PC-3 (cell line): ENCODE data around the gene MYO5B. TPM values are rescaled to one million over a fixed set of nuclear protein-coding genes. Genes with fewer than 3 reads are reported as not detected.

Experiments used
- ATAC-seq: fragments of 200-7000 bp; cut with Tn5 transposase; 2 replicates; pipeline ENCODE4 v1.9.1; 2020; ENCODE audit warnings: mild to moderate bottlenecking, moderate library complexity
- BruUV-seq: library from RNA; stranded (reverse); fragments of 400-500 nt; replicated peaks from 2 replicates; lab custom pipeline; 2021; lab: Mats Ljungman, UMichigan
- CTCF ChIA-PET: fragments of 300-600 bp; sonication (Branson Sonifier 250); formaldehyde crosslinking; loops from one replicate; lab custom pipeline; 2022; ENCODE audit warnings: antibody characterized with exemption; lab: Charles Lee
- POLR2A ChIA-PET: fragments of 300-600 bp; sonication (Branson Sonifier 250); formaldehyde crosslinking; loops from one replicate; lab custom pipeline; 2022; ENCODE audit warnings: antibody characterized with exemption; ENCODE audit not compliant: unreplicated experiment; lab: Charles Lee
- DNase-seq: peaks from one replicate; pipeline ENCODE4 v3.0.0-alpha.2; 2015
- H2AFZ ChIP-seq: fragments of 300-600 bp; sonication (generic); 2 replicates; pipeline ENCODE4 v1.6.0; 2016; ENCODE audit warnings: antibody characterized with exemption, low read length
- H3F3A ChIP-seq: fragments of 300-600 bp; sonication (generic); one replicate; pipeline ENCODE4 v1.6.0; 2017; ENCODE audit warnings: antibody characterized with exemption, low read length, control low read depth, mild to moderate bottlenecking; ENCODE audit not compliant: unreplicated experiment
- H3K27ac ChIP-seq: fragments of 300-600 bp; sonication (generic); 2 replicates; pipeline ENCODE4 v1.5.1; 2016; ENCODE audit warnings: mild to moderate bottlenecking, low read length
- H3K27me3 ChIP-seq: fragments of 300-600 bp; sonication (generic); 2 replicates; pipeline ENCODE4 v1.6.1; 2016; ENCODE audit warnings: low read length, mixed read lengths
- H3K36me3 ChIP-seq: fragments of 300-600 bp; sonication (generic); 2 replicates; pipeline ENCODE4 v1.6.1; 2016; ENCODE audit warnings: low read depth, mixed run types, low read length, mixed read lengths
- H3K4me1 ChIP-seq: fragments of 300-600 bp; sonication (generic); 2 replicates; pipeline ENCODE4 v1.5.1; 2016; ENCODE audit warnings: low read length; ENCODE audit not compliant: insufficient read depth
- H3K4me2 ChIP-seq: fragments of 300-600 bp; sonication (generic); 2 replicates; pipeline ENCODE4 v1.6.0; 2016; ENCODE audit warnings: low read length
- H3K4me3 ChIP-seq: fragments of 300-600 bp; sonication (generic); 2 replicates; pipeline ENCODE4 v1.5.1; 2016; ENCODE audit warnings: mild to moderate bottlenecking, low read length, mixed read lengths
- H3K79me2 ChIP-seq: fragments of 300-600 bp; sonication (generic); 2 replicates; pipeline ENCODE4 v1.6.1; 2017; ENCODE audit warnings: low read length, mixed read lengths
- H3K9ac ChIP-seq: fragments of 300-600 bp; sonication (generic); 2 replicates; pipeline ENCODE4 v1.6.0; 2016; ENCODE audit warnings: mild to moderate bottlenecking, low read length
- H3K9me2 ChIP-seq: fragments of 300-600 bp; sonication (generic); replicated peaks from 2 replicates; pipeline ENCODE4 v1.6.1; 2016; ENCODE audit warnings: mixed run types, low read length, mixed read lengths
- H3K9me3 ChIP-seq: fragments of 300-600 bp; sonication (generic); 2 replicates; pipeline ENCODE4 v1.6.1; 2016; ENCODE audit warnings: low read length, mixed read lengths
- H4K20me1 ChIP-seq: fragments of 300-600 bp; sonication (generic); 2 replicates; pipeline ENCODE4 v1.6.1; 2016; ENCODE audit warnings: low read length, mixed read lengths
- EZH2 ChIP-seq: fragments of 300-600 bp; sonication (generic); IDR thresholded peaks from one replicate; pipeline ENCODE4 v1.6.1; 2017; ENCODE audit warnings: antibody characterized with exemption, mild to moderate bottlenecking, low read length; ENCODE audit not compliant: unreplicated experiment
- EZH2phosphoT487 ChIP-seq: fragments of 300-600 bp; sonication (generic); IDR thresholded peaks from 2 replicates; pipeline ENCODE4 v1.6.1; 2018; ENCODE audit warnings: mild to moderate bottlenecking, antibody characterized with exemption, low read length, borderline replicate concordance
- intact Hi-C: fragments of 100-400 bp; cut with micrococcal nuclease; formaldehyde crosslinking; loops from 2 replicates; pipeline ENCODE4 v1.9.0; 2023
- total RNA-seq: library from RNA; depleted of rRNA; stranded (reverse); fragments of >200 nt; gene quantifications from 2 replicates; pipeline ENCODE4 v1.2.3, GENCODE V29; 2014
- TF ChIP-seq, protein P1 (sequence below): fragments of 300-600 bp; sonication (generic); conservative IDR thresholded peaks from 2 replicates; pipeline ENCODE4 v1.5.1; 2017; ENCODE audit warnings: antibody characterized with exemption, low read depth, mild to moderate bottlenecking, low read length

Gene MYO5B
- total RNA-seq, 1 experiment from 2014 or later = 10.7 TPM

DNA sequence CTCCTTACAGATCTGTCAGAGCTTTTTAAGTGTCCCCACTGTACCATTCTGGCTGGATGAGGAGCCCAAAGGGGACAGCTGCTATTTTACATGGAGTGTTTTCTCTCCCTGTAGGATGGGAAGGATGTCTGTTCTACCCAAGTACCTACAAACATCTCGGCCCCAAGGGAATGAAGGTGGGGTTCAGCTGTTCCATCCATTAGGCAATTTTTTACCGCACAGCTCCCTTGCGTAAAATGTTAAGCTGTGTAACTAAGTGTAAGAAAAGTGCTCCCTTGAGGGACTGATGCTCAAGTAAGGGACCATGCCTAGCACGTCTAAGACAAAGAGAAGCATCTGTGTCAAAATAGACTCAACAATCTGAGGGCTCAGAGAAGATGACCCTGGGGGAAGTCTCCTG, 180.3 kb downstream of the MYO5B start:
- H3K9me2 ChIP-seq = no peaks in the 10 kb centered on the region
- ATAC-seq (no peak), DNase-seq (no peak)
- no peaks in the 10 kb centered on the region for H3K27me3 ChIP-seq
- H3K4me3 ChIP-seq = no peak overlapping the region
- no peak overlapping the region for H3K9ac ChIP-seq
- no peaks in the 10 kb centered on the region for H3K36me3 ChIP-seq
- no TSS peak for BruUV-seq
- H3K79me2 ChIP-seq = no peaks in the 10 kb centered on the region
- no peak overlapping the region for H2AFZ ChIP-seq
- H3K27ac ChIP-seq = no peak overlapping the region
- POLR2A ChIA-PET = no interaction called here
- no peak for TF ChIP-seq EZH2phosphoT487
- TF ChIP-seq, protein P1, sequence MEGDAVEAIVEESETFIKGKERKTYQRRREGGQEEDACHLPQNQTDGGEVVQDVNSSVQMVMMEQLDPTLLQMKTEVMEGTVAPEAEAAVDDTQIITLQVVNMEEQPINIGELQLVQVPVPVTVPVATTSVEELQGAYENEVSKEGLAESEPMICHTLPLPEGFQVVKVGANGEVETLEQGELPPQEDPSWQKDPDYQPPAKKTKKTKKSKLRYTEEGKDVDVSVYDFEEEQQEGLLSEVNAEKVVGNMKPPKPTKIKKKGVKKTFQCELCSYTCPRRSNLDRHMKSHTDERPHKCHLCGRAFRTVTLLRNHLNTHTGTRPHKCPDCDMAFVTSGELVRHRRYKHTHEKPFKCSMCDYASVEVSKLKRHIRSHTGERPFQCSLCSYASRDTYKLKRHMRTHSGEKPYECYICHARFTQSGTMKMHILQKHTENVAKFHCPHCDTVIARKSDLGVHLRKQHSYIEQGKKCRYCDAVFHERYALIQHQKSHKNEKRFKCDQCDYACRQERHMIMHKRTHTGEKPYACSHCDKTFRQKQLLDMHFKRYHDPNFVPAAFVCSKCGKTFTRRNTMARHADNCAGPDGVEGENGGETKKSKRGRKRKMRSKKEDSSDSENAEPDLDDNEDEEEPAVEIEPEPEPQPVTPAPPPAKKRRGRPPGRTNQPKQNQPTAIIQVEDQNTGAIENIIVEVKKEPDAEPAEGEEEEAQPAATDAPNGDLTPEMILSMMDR = no peak
- no peak for TF ChIP-seq EZH2
- no peaks in the 10 kb centered on the region for H3K9me3 ChIP-seq
- no peak overlapping the region for H3K4me2 ChIP-seq
- intact Hi-C loops = no loop called here
- CTCF ChIA-PET = interaction anchor here (0.6 kb wide), 1 partner anchor 193 kb away, joined by 3 read pairs; no protein-coding TSS in a partner anchor
- H4K20me1 ChIP-seq = no peaks in the 10 kb centered on the region
- peaks cover 29% of the 10 kb centered on the region for H3K4me1 ChIP-seq
- H3F3A ChIP-seq = no peaks in the 10 kb centered on the region

DNA sequence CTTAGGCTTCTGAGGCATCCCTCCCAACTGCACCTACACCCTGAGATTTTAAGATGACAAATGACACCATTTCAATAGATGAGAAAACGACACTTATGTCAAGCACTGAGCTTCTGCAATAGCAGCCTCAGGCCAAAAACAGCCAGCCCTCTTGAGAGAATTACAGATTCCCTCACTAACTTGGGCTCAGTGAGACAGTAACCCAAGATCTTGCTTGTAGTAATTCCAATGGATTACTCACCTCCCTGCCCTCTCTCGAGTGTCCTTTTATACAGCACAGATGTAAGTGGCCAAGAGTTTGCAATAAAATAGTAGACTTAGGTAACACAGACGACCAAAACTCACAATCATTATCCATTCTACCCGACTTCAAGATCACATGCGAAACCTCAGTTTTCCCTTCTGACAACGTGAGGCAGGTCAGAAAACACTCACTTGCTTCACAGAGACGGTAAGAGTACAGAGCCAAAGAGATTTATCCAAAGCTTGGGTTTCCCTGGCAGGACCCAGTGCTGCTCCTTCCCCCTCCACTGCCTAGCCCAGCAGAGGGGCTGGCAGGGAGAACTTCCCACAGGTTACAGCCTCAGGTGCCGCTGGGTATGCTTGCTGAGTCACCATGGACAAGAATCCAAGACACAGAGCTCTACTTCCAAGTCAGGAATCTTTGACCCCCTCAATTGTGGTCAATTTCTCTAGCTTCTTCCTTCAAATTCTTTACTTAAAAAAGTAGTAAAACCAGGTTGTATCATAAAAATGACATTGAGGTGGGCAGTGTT, 181.4 kb downstream of the MYO5B start:
- Histone ChIP-seq H3K9ac (no peak overlapping the region), H3K9me3 (no peaks in the 10 kb centered on the region), H3K9me2 (no peaks in the 10 kb centered on the region), H3K27me3 (no peaks in the 10 kb centered on the region), H3K4me3 (no peak overlapping the region), H2AFZ (no peak overlapping the region), H3K27ac (peak overlapping the region; percentile 47), H4K20me1 (no peaks in the 10 kb centered on the region), H3F3A (no peaks in the 10 kb centered on the region), H3K4me1 (peaks cover 29% of the 10 kb centered on the region), H3K4me2 (peak overlapping the region; percentile 39), H3K79me2 (no peaks in the 10 kb centered on the region), H3K36me3 (no peaks in the 10 kb centered on the region)
- no peak for TF ChIP-seq EZH2
- no peak for TF ChIP-seq EZH2phosphoT487
- TF ChIP-seq, protein P1 = no peak
- DNase-seq = peak; percentile 45
- peak; percentile 35; the same call in 1 of the 2 replicates for ATAC-seq
- no TSS peak for BruUV-seq
- ChIA-PET POLR2A (no interaction called here), CTCF (no interaction called here)
- intact Hi-C loops = no loop called here
